Right atrium auricular region (tissue), 2 donors: Measurements from ENCODE around the gene DLG2. TPM values are rescaled to one million over a fixed set of nuclear protein-coding genes. Genes with fewer than 3 reads are reported as not detected.

Experiments used
- DNase-seq: peaks from one replicate; pipeline ENCODE4 v3.0.0-alpha.2; 2019; ENCODE audit warnings: low spot score
- H3K27ac ChIP-seq, 2 donors: fragments of 200-600 bp; sonication (generic); 1 replicate in 1 of 2; 2 replicates in 1 of 2; pipeline ENCODE4 v1.5.1; 2016 to 2019
- H3K27me3 ChIP-seq, 2 donors: fragments of 200-600 bp; sonication (generic); one replicate each; pipeline versions ENCODE4 v1.5.1 to v1.6.0; 2017 to 2019
- H3K36me3 ChIP-seq: fragments of 200-600 bp; sonication (generic); one replicate; pipeline ENCODE4 v1.5.1; 2016
- H3K4me1 ChIP-seq, 2 donors: fragments of 200-600 bp; sonication (generic); one replicate each; pipeline versions ENCODE4 v1.5.1 to v1.6.0; 2017 to 2019
- H3K4me3 ChIP-seq, 2 donors: fragments of 200-600 bp; sonication (generic); 1 replicate in 1 of 2; 2 replicates in 1 of 2; pipeline ENCODE4 v1.5.1; 2017 to 2019; ENCODE audit warnings: mild to moderate bottlenecking in 1 of 2, moderate library complexity in 1 of 2
- H3K9me3 ChIP-seq, 2 donors: fragments of 200-600 bp; sonication (generic); one replicate each; pipeline ENCODE4 v1.5.1; 2019
- CTCF ChIP-seq, 2 donors: fragments of 200-600 bp; sonication (generic); IDR thresholded peaks; one replicate each; pipeline ENCODE4 v1.5.1; 2019; ENCODE audit warnings: antibody characterized with exemption in 2 of 2
- total RNA-seq, 2 donors: library from RNA; depleted of rRNA; stranded (reverse); fragments of >200 nt; gene quantifications; one replicate each; pipeline ENCODE4 v1.1.0, GENCODE V29; 2016

DLG2 gene
- total RNA-seq, 2 donors from 2014 or later: 6.6 to 6.7 TPM

DNA sequence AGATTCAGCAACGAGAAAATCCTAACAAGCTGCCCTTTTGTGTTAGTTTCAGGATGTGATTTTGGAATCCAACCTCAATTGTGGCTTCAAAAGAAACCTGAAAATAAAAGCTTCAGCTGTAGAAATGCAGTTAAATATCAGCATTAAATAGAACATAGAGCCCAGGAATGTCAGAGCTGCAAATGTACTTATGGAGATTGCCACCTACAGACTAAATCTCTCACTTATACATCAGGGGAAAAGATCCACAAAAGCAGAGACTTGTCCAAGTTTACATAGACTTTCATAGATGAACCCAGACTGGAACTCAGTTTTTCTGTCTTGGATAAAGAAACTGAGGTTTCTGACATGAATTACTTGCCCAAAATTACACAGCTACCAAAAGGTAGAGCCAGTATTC is 446.6 kb downstream of the DLG2 start:
- H3K27me3 ChIP-seq: no peaks in the 10 kb centered on the region
- TF ChIP-seq CTCF (IDR thresholded peaks at IDR 0.05): no peak
- no peak overlapping the region for H3K27ac ChIP-seq
- DNase-seq: no peak
- H3K9me3 ChIP-seq: no peaks in the 10 kb centered on the region
- H3K4me3 ChIP-seq: no peak overlapping the region
- no peaks in the 10 kb centered on the region for H3K4me1 ChIP-seq
- H3K36me3 ChIP-seq: no peaks in the 10 kb centered on the region

DNA sequence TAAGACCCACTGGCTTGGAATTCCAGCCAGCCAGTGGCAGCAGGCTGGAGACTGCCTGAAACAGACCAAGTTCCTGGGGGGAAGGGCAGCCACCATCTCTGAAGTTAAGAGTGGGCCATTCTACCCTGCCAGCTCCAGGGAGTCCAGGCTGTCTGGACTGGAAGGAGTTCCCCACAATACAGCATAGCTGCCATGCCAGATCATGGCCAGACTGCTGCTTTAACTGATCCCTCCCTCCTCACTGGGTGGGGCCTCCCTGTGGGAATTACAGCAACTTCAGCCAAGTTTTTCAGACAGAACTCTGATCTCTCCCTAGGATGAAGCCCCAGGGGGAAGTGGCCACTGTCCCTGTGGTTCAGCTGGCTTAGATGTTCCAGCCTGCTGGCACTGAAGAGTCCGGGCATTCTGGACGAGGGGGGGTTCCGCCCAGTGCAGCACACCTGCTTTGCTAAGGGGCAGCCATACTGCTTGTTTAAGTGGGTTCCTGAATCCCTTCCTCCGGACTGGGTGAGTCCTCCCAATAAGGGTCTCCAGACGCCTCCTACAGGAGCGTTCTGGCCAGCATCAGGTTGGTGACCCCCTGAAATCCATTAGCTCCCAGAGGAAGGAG is 455.4 kb downstream of the DLG2 start:
- no peaks in the 10 kb centered on the region for H3K4me1 ChIP-seq
- DNase-seq: no peak
- H3K27ac ChIP-seq: no peak overlapping the region
- no peak for TF ChIP-seq CTCF (IDR thresholded peaks at IDR 0.05)
- H3K4me3 ChIP-seq: no peak overlapping the region
- H3K36me3 ChIP-seq: no peaks in the 10 kb centered on the region
- peaks cover 0 to 12% of the 10 kb centered on the region in 2 donors for H3K9me3 ChIP-seq
- no peaks in the 10 kb centered on the region for H3K27me3 ChIP-seq

- no peak for DNase-seq
- Histone ChIP-seq H3K9me3 (peaks cover 0 to 12% of the 10 kb centered on the region in 2 donors), H3K4me1 (no peaks in the 10 kb centered on the region), H3K27ac (no peak overlapping the region), H3K27me3 (no peaks in the 10 kb centered on the region), H3K36me3 (no peaks in the 10 kb centered on the region), H3K4me3 (no peak overlapping the region)
- TF ChIP-seq CTCF (IDR thresholded peaks at IDR 0.05): no peak
These were observed 457.0 kb downstream of the DLG2 start for GRCh38 chr11:85170184-85170583.

DNA sequence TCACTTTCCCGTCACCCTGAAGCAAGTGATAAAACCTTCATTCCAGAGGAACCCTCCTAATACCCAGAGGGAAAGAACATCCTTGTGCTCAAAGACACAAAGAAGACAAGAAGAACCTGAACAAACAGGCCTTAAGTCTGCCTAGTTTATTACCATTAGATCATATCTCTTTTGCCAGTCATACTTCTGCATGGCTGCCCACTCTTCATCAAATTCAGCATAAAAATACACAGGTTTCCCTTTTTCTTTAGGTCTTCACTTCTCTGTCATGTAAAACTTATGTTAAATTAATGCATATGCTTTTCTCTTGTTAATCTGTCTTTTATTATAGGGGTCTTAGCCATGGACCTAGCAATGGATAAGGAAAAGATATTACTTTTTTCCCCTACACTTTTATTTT is 459.7 kb downstream of the DLG2 start:
- no peaks in the 10 kb centered on the region for H3K9me3 ChIP-seq
- H3K27me3 ChIP-seq: no peaks in the 10 kb centered on the region
- no peak overlapping the region for H3K27ac ChIP-seq
- no peaks in the 10 kb centered on the region for H3K4me1 ChIP-seq
- no peak overlapping the region for H3K4me3 ChIP-seq
- DNase-seq: no peak
- H3K36me3 ChIP-seq: no peaks in the 10 kb centered on the region
- no peak for TF ChIP-seq CTCF (IDR thresholded peaks at IDR 0.05)

GRCh38 chr11:85167038-85167437 is 460.1 kb downstream of the DLG2 start:
- Histone ChIP-seq H3K4me3 (no peak overlapping the region), H3K27ac (no peak overlapping the region), H3K36me3 (no peaks in the 10 kb centered on the region), H3K4me1 (no peaks in the 10 kb centered on the region), H3K27me3 (no peaks in the 10 kb centered on the region), H3K9me3 (no peaks in the 10 kb centered on the region)
- no peak for DNase-seq
- TF ChIP-seq CTCF (IDR thresholded peaks at IDR 0.05): no peak

DNA sequence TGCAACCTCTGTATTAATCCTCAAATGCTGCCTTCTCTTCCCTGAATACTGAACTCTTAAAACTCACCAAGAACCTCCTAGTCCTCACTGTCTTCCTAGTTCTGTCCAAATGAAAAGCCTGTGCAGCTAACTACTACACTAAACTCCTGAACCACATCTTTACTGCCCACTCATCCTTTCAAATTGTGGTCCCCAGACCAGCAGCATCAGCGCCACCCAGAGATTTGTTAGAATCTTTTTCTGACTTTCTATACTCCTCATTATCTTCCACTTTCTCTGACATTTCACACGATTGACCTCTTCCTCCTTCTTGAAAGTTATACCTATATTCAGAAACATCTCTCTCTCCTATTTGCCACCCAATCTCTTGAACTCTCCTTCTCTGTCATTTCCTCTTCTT is 461.3 kb downstream of the DLG2 start:
- H3K4me3 ChIP-seq: no peak overlapping the region
- TF ChIP-seq CTCF (IDR thresholded peaks at IDR 0.05): no peak
- DNase-seq: no peak
- H3K27ac ChIP-seq: no peak overlapping the region
- H3K27me3 ChIP-seq: no peaks in the 10 kb centered on the region
- H3K9me3 ChIP-seq: no peaks in the 10 kb centered on the region
- H3K36me3 ChIP-seq: no peaks in the 10 kb centered on the region
- H3K4me1 ChIP-seq: no peaks in the 10 kb centered on the region
